GM12872 (cell line): Measurements from ENCODE around the gene GULP1.

Experiments used
- TF ChIP-seq, protein P1 (sequence below): IDR thresholded peaks from 3 replicates; pipeline ENCODE4 v1.5.1; 2011; ENCODE audit warnings: low read depth, mild to moderate bottlenecking, low read length, moderate library complexity; ENCODE audit not compliant: insufficient read depth

GULP1 gene

DNA sequence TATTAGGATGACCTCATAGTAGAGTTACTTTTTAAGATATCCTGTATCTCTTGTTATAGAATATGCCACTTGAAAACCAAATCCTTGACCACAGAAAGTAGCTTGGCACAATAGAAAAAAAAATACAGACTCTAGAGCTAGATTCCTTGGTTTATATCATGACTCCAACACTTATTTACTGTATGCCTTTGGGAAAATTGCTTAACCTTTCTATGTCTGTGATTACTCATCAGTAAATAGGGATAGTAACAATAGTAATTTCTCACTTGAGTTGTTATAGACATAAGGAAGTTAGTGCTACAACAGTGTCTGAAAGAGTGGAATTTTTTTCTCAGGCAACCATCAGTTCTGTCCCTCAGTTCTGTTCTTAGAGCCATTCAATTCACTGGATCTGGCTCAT, 193.8 kb downstream of the GULP1 start:
- TF ChIP-seq, protein P1, sequence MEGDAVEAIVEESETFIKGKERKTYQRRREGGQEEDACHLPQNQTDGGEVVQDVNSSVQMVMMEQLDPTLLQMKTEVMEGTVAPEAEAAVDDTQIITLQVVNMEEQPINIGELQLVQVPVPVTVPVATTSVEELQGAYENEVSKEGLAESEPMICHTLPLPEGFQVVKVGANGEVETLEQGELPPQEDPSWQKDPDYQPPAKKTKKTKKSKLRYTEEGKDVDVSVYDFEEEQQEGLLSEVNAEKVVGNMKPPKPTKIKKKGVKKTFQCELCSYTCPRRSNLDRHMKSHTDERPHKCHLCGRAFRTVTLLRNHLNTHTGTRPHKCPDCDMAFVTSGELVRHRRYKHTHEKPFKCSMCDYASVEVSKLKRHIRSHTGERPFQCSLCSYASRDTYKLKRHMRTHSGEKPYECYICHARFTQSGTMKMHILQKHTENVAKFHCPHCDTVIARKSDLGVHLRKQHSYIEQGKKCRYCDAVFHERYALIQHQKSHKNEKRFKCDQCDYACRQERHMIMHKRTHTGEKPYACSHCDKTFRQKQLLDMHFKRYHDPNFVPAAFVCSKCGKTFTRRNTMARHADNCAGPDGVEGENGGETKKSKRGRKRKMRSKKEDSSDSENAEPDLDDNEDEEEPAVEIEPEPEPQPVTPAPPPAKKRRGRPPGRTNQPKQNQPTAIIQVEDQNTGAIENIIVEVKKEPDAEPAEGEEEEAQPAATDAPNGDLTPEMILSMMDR, result no peak

DNA sequence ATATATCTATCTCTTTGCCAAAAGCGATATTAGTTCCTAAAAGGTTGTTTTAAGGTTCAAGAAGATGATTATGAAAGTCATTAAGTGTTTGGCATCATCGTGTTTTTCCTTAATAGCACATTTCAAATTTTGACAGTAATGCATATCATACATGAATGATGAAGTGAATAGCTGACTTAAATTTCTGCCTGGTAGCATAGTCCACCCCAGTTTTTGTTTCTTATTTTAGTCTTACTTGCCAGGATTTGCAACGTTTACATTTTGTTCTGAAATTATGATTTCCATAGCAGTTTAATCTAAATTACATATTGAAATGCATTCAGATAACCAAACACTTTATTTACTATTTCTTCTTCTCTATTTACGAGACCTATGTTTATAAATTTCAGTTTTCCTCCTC, 201.1 kb downstream of the GULP1 start:
- TF ChIP-seq, protein P1, result no peak

DNA sequence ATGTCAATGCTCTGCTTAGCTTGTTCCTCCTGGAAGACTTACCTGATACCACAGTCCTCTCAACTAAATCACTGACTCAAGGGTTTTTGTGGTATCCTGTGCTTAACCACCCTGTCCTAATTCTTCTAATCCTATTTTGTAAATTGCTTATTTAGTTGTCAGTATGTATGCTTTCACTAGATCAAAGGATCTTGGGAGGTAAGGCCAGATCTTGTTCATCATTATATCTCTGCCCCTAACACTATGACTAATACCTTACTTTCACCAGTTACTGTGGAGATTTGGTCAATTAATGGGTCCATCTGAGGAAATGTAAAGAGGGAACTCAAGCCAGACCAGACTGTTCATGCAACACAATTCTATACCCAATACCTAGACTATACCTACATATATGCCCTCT, 203.2 kb downstream of the GULP1 start:
- TF ChIP-seq, protein P1, result no peak

DNA sequence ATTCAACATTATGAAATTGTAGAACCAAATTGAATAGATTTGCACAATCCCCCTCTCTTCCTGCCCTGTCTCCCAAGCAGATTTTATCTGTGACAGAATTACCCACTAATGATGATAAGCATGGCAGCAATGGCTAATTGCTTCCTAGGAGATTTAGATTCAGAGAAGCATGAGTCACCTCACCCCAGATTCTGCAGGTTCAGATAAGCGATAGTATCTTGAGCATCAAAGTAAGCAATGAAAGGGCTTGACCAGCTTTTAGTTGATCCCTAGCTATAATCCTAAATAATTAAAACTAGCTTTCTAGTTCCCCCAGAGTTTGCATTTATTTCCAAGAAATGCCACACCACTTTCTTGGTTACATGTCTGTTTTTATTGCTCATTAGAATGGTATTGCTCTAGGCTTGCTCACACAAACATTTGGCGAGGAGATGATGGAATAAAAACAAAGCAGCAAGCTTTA, 204.3 kb downstream of the GULP1 start:
- TF ChIP-seq, protein P1, result no peak

DNA sequence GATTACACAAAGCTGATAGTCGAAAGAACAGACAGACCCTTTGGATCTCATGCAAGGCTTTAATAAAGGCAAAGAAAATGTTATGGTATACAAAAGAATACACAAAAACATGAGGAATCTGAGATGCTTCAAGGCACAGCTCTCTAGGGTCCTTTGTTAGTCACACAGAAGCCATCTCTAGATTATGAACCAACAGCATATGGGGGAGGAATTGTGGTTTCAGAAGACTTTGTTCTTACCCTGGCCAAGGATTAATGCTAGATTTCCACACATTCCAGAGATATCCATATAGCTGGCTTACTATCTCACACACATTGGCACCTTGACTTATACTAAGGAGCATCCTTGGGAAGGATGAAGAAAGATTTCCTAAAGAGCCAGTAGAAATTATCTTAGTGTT, 206.1 kb downstream of the GULP1 start:
- TF ChIP-seq, protein P1, result no peak

DNA sequence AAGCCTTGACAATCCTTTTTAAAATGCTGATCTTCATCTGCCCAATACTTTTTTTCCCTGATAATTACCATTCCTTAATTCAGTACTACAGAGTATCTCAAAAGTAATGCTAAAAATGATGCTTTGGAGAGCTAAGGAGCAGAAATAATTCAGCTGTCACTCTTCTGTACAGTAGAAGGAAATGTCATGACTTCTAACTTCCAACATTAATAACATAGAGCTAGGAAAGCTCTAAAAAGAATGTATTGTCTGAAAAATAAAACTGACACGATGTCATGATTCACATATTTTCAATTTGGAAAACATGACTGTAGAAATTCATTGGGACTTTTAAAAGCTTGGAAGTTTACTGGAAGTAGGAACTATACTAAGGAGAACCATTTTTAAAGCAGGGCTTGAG, 212.3 kb downstream of the GULP1 start:
- TF ChIP-seq, protein P1, result no peak

DNA sequence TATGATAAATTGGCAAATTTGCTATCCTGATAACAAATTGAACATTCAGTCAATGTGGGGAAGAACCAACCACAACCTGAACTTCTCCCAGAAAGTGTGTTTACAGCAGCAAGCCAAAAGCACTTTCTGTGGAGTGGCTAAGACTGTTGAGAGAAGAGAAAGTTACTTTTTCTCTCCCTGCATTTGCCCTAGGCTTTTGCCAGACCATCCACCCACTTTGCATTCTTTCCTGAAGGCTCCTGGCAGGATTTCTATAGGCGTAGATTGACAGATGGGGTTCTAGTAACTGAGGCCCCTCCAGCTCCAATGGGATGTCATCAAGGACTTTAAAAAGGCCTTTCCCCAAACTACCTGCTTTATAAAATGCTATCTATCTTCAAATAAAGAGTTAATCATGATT, 215.2 kb downstream of the GULP1 start:
- TF ChIP-seq, protein P1, result no peak

DNA sequence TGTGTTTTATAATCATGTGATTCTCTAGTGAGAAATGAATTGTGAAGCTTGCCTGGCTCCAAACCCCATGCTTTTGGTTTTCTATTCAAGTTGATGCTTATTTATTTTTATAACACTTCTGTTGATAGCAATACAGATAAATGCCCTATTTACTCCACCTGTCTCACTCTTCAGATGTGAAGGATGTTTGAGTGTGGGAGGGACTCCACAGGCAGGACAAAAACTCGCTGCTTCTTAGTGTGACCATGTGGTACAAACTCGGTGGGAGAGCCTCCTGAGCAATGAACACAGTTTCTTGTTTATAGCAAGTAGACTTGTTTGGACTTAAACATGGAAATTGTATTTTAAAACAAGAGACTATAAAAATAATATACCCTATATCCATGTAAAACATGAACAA, 219.7 kb downstream of the GULP1 start:
- TF ChIP-seq, protein P1, result no peak
